NCI-H345 (cell line): Measurements from ENCODE around the gene C16orf54.
"Not testable (repeated sequence)": the region's sequence is repeated elsewhere in the genome, so short reads cannot be mapped to it uniquely, and the experiment has no call there.

Experiments
- DNase-seq: peaks from one replicate; lab custom pipeline; 2025; lab: John Stamatoyannopoulos, UW

The C16orf54 gene, protein sequence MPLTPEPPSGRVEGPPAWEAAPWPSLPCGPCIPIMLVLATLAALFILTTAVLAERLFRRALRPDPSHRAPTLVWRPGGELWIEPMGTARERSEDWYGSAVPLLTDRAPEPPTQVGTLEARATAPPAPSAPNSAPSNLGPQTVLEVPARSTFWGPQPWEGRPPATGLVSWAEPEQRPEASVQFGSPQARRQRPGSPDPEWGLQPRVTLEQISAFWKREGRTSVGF

DNA sequence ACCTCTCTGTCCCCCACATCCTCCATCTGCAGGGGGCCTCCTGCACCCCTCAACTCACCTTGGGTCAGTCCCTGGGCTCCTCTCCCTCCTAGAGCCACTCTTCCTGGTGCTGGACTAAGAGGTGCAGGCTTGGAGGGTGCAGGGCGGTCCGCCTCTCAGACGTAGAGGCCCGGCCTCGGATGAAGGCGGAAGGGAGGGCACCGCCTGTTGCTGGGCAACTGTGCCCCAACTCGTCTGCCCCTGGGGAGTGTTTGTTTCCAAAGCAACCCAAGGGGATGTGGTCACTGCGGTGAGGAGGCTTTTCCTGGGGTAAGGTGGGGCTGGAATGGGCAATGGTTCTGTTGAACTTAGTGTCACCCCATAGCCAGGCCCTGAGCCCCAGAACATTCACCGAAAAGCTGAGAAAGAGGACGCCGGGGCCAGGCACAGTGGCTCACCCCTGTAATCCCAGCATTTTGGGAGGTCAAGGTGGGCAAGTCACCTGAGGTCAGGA, at the start of gene C16orf54:
Gene C16orf54 (minus strand): TSS at position 138 of the 493 bp plus-strand sequence. CDS start 1,039 bp downstream, outside the sequence.
- no peak for DNase-seq

DNA sequence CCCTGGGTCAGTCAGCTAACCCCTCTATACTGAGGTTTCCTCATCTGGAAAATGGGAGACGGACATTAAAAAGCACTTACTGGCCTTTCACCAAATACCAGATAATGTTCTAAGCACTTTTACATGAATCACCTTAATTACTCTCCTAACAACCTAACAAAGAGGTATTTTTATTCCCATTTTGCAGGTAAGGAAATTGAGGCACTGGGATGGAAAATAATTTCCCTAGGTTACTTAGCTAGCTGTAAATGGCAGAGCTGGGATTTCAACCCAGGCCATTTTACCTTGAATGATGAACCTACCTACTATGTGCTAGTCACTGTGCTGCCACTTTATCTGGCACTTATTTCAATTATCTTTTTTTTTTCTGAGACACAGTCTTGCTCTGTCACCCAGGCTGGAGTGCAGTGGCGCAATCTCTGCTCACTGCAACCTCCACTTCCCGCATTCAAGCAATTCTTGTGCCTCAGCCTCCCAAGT, 48.5 kb upstream of the C16orf54 start:
- DNase-seq, result no peak

DNA sequence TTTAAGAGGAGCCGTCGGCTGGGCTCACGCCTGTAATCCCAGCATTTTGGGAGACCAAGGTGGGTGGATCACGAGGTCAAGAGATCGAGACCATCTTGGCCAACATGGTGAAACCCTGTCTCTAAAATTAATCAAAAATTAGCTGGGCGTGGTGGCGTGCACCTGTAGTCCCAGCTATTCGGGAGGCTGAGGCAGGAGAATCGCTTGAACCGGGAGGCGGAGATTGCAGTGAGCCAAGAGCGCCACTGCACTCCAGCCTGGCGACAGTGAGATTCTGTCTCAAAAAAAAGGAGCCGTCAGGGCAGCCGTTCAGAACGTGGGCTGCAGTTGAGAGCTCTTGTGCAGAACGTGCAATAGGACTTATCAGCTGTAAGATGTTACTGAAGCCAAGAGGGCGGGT, 47.4 kb upstream of the C16orf54 start:
- DNase-seq, result not testable (repeated sequence)

DNA sequence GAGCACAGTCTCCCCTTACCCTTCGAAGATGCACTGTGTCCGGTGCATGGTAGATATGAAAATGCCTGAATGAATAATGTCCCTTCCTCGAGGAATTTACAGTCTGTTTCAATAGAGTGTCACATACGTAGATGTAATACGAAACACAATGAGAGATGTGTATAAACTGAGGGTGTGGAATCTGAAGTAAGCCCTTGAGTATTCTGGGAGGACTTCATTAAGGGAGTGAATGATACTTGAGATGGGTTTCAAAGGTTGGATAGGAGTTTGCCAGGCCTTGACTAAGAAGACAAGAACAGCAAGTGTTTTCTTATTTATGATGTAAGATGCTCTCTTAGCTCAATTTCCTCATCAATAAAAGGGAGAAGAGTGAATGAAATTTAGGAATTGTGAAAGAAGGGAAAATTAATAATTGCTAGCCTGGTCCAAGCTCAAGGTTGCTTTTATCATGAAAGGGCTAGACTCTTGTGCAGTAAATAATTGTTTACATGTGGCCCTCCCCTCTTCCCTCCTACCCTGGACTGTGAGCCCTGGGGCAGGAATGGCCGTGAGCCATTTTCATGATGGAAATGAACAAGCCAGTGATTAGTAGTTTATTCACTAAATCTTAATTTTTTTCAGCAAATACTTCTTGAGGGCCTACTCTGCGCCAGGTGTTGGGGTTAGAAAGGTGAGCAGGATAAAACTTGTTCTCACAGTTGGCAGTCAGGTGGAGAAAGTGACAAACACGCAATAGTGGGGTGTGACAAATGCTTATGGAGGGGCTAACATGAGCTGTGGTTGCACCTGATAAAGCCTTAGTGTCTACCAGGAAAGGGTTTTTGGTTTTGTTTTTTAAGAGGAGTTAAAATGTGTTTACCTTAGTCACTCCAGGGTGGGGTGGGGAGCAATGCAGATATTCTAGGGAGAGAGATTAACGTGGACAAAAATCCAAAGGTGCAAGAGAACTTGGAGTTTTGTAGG, 46.3 kb upstream of the C16orf54 start:
- DNase-seq, result no peak

DNA sequence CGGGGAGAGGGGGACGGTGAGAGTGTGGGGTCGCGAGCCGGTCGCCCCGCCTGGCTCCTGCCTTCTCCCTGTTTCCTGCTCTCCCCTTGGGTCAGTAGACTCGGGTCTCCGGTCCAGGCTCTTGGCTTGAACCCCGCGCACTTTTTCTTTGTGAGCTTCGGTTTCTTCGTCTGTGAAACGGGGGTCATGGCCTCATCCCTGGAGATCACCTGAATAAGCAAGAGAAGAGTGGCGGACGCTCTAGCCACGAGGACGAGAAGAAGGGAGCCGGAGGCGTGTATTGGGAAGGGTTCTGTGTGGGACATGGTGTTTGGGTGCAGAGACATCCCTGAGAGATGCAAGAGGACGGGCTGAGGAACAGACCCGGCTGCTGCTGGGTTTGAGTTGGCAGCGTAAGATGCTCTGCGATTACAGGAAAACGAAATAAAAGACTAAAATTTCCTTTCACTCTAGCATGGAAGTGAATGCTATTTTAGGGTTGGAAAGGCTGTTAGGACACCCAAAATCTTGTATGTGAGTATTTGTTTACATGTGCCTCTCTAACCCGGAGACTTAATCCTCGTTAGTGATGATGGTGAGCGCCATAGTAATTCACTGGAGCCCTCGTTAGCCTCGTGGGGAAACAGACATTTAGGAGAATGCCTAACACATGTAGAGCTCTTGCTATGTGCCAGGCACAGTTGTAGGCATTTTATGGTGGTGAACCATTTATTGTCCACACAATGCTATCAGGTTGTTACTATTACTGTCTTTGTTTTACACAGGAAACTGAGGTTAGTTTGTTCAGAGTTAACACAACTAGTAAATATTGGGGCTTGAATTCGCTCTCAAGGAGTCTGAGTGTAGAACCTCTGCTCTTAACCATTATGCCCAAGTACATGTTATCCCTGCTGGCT, 45.4 kb upstream of the C16orf54 start:
- no peak for DNase-seq

DNA sequence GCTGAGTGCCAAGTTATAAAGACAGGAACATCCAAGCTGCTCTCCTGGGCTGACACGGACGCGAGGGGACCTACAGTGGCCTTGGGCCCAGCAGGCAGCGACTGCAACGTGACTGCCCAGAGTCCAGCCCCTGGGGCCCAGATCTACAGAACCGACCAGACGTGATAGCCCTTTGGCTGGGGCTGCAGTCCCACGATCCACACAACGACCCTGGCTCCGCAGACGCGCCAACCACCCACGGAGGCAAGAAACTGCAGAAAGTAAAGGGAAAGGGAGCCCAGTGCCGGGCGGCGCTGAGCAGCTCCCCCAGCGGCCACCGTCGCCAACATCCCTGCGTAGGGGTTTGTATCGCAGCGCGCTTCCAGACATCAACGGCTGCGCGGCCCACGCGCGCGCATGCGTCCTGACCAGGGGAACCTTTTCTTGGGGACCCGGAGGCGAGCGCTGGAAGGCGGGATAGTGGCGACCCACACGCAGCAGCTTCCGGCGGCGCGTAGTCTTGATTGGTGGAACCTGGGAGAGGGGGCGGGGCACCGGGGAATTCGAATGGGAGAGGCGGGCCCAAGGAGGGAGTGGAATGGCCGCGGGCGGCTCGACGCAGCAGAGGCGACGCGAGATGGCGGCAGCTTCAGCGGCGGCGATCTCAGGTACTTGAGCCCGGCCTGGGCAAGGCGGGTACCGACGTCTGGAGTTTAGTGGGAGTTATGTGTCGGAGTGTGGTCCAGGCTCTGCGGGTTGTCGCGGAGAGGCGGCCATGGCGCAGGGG, 44.6 kb upstream of the C16orf54 start, which contains the start of gene KIF22:
Gene KIF22 (plus strand): TSS at position 569 of the 766 bp plus-strand sequence. CDS start 9 bp downstream, at position 578.
- DNase-seq, result peak; percentile 100

DNA sequence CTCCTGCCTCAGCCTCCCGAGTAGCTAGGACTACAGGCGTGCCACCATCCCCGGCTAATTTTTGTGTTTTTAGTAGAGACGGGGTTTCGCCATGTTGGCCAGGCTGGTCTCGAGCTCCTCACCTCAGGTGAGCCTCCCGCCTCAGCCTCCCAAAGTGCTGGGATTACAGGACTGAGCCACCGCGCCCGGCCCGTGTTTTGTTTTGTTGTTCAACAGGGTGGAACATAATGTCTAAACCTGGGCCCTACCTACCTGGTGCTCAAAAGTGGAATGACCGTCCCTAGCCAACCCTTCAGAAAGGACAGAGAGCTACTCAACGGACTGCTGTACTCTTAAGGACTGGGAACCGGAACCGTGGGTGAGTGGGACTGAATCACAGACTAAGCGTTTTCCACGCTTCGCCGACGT, 44.0 kb upstream of the C16orf54 start:
- no peak for DNase-seq

DNA sequence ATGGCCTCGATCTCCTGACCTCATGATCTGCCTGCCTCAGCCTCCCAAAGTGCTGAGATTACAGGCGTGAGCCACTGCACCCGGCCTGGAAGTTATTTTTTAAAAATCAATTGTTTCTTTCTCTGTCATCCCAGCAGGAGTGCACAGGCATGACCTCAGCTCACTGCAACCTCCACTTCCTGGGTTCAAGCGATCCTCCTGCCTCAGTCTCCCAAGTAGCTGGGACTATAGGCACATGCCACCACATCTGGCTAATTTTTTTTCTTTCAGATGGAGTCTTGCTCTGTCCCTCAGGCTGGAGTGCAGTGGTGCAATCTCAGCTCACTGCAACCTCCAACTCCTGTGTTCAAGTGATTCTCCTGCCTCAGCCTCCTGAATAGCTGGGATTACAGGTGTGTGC, 41.4 kb upstream of the C16orf54 start:
- DNase-seq, result not testable (repeated sequence)

DNA sequence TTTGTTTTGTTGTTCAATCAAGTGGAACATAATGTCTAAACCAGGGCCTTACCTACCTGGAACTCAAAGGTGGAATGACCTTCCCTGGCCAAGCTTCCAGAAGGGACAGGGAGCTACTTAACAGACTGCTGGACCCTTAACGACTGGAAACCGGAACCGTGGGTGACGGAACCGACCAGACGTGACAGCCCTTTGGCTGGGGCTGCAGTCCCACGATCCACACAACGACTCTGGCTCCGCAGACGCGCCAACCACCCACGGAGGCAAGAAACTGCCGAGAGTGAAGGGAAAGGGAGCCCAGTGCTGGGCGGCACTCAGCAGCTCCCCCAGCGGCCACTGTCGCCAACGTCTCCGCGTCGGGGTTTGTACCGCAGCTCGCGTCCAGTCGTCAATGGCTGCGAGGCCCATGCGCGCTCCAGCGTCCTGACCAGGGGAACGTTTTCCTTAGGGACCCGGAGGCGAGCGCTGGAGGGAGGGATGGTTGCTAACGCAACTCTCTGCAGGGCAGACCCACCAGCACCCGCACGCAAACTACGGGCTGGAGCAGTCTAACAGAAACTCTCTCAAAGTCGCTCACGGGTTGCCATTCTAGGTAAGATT, 39.2 kb upstream of the C16orf54 start:
- no peak for DNase-seq

DNA sequence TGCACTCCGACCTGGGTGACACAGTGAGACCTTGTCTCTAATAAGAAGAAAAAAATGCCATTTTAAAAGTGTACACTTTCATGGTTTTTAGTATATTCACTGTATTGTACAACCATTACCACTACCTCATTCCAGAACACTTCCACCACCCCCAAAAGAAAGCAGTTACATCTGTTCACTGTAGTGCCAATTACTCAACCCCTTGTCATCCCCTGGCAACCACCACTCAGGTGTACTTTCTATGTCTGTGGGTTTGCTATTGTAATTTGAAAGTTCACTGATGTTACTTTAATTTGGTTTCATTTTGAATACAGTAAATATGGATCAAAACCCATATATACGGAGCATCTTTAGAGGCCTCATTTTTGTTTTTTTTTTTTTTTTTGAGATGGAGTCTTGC, 38.4 kb upstream of the C16orf54 start:
- DNase-seq, result no peak

DNA sequence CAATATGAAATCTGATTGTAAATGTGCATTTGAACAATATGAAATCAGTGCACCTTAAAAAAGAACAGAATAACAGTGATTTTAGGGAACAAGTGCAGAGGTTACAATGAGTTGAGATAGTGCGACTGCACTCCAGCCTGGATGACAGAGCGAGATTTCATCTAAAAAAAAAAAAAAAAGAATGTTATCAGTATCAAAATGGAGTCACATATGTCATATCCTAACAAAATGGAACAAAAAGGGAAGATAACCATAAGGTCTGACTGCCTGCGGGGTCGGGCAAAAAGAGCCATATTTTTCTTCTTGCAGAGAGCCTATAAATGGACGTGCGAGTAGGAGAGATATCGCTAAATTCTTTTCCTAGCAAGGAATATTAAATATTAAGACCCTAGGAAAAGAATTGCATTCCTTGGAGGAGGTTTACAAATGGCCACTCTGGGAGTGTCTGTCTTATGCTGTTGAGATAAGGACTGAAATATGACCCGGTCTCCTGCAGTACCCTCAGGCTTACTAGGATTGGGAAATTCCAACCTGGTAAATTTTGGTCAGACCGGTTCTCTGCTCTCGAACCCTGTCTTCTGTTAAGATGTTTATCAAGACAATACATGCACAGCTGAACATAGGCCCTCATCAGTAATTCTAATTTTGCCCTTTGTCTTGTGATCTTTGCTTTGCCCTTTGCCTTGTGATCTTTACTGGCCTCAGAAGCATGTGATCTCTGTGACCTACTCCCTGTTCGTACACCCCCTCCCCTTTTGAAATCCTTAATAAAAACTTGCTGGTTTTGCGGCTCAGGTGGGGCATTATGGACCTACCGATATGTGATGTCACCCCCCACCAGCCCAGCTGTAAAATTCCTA, 37.5 kb upstream of the C16orf54 start:
- DNase-seq, result not testable (repeated sequence)

DNA sequence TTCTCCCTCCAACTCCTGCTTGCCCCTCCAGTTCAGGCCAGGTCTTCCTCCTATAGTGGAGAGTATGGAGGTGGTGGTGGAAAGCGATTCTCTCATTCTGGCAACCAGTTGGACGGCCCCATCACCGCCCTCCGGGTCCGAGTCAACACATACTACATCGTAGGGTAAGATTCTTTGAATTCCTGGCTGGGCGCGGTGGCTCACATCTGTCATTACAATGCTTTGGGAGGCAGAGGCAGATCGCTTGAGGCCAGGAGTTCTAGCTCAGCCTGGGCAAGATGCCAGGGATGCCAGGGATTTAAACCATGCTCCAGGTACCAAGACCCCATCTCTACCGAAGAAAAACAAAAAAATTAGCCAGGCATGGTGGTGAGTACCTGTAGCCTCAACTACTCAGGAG, 33.7 kb upstream of the C16orf54 start:
- no peak for DNase-seq

DNA sequence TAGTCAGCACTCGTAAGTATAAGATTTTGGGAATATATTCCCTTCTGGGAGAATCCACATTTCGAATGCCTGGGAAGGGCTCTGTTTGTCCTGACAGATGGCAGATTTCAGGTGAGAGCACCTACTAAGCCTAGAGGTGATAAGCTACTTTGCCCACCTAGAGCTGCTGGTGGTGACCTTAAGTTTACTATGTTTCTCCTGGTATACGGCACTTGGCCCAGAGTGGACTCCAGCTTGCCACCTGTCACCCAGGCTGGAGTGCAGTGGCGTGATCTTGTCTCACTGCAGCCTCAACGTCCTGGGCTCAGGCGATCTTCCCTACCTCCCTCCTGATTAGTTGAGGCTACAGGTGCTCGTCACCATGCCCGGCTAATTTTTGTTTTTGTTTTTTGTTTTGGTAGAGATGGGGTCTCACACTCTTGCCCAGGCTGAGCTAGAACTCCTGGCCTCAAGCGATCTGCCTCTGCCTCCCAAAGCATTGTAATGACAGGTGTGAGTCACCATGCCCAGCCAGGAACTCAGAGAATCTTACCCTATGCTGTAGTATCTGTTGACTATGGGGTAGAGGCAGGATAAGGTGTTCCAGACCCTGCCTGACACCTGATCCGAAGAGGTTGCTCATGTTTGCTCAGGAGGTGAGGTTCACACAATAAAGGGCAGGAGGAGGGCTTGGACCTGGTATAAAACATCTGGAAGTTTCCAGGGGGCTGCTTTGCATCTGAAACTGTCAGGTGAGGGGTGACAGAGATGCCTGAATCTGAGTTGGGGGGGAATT, 32.0 kb upstream of the C16orf54 start, which contains the start of gene ZG16:
Gene ZG16 (plus strand): TSS at position 681 of the 775 bp plus-strand sequence. CDS start 1,011 bp downstream, outside the sequence.
- DNase-seq, result no peak

DNA sequence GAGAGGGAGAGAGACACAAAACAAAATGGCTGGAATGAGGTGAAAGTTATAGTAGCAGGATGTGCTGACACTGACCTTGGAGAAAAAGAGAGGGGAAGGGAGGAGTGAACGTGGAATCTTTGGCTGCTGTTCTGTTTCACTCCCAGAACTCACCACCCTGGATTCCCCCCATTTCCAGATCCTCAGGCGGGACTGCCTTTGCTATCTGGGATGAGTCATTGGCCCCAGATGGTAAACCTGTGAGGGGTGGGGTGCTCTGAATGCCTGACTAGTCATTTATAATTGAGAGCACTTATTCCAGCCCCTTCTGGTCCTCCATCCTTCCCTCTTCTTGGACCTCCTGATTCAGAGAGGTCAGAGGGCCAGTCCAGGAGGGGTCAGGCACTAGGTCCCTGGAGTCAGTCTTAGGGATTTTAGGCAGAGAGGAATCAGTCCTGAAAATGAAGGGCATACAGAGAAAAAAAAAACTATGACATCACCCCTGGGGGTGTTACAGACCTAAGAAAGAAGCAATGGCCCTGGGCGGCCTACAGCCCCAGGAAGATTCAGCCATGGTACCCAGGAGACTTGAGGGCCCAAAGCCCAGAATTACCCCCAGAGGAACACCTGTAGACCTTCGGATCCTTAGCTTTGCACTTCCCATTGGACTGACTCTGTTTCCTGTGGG, 30.1 kb upstream of the C16orf54 start:
- no peak for DNase-seq

DNA sequence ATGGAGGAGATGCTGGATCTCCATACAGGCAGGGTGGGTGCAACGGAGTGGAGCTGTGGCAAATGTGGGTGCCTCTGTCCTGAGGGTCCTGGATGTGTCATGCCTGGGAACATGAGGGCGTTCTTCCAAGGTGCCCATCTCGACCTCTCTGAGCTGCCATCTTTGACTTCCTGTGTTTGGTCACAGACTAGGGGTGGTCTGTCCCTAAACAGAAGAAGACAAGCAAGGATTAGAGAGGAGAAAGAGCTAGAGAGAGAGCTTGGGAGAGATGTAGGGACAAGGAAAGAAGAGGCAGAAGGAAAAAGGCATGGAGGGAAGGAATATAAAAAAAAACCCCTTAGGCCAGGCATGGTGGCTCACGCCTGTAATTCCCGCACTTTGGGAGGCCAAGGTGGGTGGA, 28.9 kb upstream of the C16orf54 start:
- no peak for DNase-seq

DNA sequence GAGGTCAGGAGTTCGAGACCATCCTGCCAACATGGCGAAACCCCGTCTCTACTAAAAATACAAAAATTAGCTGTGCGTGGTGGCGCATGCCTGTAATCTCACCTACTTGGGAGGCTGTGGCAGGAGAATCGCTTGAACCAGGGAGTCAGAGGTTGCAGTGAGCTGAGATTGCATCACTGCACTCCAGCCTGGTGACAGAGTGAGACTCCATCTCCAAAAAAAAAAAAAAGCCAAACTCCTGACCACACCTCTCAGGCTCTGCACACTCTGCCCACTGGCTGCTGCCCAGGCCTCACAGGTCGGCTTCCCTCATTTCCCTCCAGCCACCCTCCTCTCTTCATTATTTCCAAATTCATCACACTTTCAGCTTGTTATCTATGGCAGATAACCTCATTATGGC, 26.5 kb upstream of the C16orf54 start:
- not testable (repeated sequence) for DNase-seq

DNA sequence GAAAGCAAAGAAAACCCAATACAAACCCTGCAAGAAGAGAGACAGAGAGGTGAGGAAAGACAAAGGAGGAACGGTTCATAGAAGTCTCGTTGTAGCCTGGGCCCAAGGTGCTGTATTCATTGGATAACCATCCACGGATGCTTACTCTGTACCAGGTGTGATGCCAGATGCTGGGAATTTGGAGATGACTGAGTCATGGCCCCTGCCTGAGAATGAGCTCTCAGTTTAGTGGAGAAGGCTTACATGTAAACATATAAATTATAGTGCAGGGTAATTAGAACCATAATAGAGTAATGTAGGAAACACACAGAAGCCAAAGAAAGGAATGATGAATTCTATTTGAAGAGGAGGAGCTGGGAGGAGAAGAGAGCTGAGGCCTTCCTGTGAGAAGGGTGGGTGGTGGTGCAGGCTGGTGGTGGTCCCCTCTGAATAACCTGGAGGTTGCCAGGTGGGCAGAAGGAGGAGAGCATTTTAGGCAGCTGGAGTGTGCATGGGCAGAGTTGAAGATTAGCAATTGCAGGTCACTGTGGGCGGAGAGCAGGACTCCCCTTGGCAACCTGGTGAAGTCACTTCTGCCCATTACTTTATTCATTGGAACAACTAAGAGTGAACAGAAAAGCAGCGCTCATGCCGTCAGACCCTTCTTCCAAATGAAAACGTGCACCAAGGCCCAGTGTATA, 24.6 kb upstream of the C16orf54 start:
- no peak for DNase-seq
